ENCODE results near the gene PDGFA. TPM values are rescaled to one million over a fixed set of nuclear protein-coding genes. Genes with fewer than 3 reads are reported as not detected.

Gene PDGFA
- total RNA-seq, 2 donors from 2014 or later, result 175 to 219 TPM

DNA sequence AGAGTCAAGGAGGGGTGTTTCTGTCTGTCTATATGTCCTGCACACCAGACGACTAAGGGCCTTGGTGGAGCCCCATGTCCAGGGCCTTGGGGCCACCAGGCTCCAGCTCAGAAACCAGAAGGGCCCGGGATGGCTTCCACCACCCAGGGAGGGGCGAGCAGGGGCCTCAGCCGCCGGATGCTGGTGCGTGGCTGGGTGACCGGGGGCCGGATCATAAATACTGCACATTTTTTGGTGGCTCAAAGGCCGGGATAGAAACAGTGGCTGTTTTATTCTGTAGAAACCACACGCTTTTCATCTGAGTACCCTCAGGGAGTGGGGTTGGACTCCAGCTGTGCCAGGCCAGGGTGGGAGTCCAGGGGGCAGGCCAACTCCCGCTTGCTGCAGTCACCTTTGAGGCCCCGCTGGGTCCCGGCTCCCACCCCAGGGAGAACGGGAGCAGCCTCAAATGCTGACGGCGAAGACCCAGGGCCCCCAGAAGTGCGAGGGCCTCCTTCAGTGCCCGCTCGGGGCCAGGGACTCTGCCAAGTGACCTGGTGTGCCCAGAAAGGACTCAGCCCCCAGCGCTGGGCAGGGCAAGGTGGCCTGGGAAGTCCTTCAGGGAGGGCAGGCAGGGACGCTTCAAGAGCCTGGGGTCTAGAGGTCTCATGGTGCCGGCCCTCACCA is 28.2 kb downstream of the PDGFA start:
- H3K4me1 ChIP-seq (ENCODE audit: control insufficient read depth in 1 of 2, low read depth in 2 of 2), result peaks cover 2 to 11% of the 10 kb centered on the region in 2 donors
- H3K27ac ChIP-seq, result no peak overlapping the region
- no peaks in the 10 kb centered on the region for H3K27me3 ChIP-seq (replicated peaks; ENCODE audit: insufficient read depth)
- ATAC-seq (ENCODE audit: insufficient number of reproducible peaks, low FRiP score, low read depth) (no peak), DNase-seq (ENCODE audit: low spot score) (no peak)
- no peaks in the 10 kb centered on the region for H3K36me3 ChIP-seq
- TF ChIP-seq, protein P1, sequence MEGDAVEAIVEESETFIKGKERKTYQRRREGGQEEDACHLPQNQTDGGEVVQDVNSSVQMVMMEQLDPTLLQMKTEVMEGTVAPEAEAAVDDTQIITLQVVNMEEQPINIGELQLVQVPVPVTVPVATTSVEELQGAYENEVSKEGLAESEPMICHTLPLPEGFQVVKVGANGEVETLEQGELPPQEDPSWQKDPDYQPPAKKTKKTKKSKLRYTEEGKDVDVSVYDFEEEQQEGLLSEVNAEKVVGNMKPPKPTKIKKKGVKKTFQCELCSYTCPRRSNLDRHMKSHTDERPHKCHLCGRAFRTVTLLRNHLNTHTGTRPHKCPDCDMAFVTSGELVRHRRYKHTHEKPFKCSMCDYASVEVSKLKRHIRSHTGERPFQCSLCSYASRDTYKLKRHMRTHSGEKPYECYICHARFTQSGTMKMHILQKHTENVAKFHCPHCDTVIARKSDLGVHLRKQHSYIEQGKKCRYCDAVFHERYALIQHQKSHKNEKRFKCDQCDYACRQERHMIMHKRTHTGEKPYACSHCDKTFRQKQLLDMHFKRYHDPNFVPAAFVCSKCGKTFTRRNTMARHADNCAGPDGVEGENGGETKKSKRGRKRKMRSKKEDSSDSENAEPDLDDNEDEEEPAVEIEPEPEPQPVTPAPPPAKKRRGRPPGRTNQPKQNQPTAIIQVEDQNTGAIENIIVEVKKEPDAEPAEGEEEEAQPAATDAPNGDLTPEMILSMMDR (IDR thresholded peaks at IDR 0.05), result no peak
- no peak overlapping the region for H3K4me3 ChIP-seq
- H3K9me3 ChIP-seq, result no peaks in the 10 kb centered on the region

DNA sequence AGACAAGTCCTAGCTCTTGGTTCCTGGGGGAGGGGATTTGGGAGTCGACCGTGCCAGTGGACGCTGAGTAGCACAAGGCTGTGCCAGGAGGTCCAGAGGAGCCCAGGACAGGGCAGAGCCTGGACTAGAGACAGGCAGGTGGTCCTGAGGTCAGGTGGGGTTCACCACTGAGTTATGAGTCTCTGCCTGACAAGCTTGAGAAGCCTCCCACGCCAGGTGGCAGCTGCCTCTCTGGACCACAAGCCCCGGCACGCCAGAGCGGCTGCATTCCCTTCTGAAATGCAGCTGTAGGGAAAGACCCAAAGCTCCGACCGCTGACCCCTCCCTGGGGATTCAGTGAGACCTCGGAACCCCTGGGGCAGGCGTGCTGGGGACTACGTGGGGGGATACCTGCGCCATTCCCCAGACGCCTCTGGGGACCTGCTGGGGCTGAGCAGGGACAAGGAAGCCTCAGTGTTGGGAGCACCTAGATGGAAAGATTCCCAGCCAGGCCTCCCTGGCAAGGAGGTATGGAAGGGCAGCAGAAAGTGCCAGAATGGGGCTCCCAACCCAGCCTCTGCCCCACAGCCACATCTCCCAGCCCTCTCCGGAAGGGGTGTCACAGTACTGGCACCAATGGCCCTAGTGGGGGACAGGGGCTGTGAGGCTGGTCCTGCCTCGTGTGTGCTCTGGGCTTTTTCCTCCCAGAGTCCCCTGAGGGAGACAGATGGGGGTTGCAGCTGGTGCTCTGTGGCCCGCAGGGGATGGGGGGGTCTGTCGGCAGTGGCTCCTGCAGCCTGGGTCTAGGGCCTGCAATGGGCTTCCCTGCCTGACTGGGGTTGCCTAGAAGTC is 29.0 kb downstream of the PDGFA start:
- DNase-seq (ENCODE audit: low spot score), result no peak
- Histone ChIP-seq H3K4me3 (no peak overlapping the region), H3K27ac (no peak overlapping the region), H3K9me3 (no peaks in the 10 kb centered on the region), H3K27me3 (replicated peaks; ENCODE audit: insufficient read depth) (no peaks in the 10 kb centered on the region), H3K4me1 (ENCODE audit: control insufficient read depth in 1 of 2, low read depth in 2 of 2) (peaks cover 2 to 11% of the 10 kb centered on the region in 2 donors), H3K36me3 (no peaks in the 10 kb centered on the region)
- TF ChIP-seq, protein P1 (IDR thresholded peaks at IDR 0.05), result no peak
- no peak for ATAC-seq (ENCODE audit: insufficient number of reproducible peaks, low FRiP score, low read depth)

DNA sequence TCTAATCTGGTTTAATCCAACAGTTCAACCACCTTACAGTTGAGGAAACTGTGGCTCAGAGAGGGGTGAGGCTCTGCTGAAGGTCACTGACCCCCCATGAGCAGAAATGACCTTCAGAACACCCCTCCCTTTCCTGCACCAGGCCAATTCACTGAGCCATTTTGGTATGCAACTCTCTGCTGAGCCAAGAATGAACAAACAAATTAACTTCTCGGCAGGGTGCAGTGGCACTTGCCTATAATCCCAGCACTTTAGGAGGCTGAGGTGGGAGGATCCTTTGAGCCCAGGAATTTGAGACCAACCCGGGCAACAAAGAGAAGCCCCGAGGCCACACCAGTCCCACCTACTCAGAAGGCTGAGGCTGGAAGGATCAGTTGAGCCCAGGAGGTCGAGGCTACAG is 29.8 kb downstream of the PDGFA start:
- ATAC-seq (ENCODE audit: insufficient number of reproducible peaks, low FRiP score, low read depth), result no peak
- H3K27ac ChIP-seq, result no peak overlapping the region
- H3K4me3 ChIP-seq, result no peak overlapping the region
- TF ChIP-seq, protein P1 (IDR thresholded peaks at IDR 0.05), result no peak
- DNase-seq (ENCODE audit: low spot score), result no peak
- H3K36me3 ChIP-seq, result no peaks in the 10 kb centered on the region
- H3K4me1 ChIP-seq (ENCODE audit: control insufficient read depth in 1 of 2, low read depth in 2 of 2), result peaks cover 2 to 11% of the 10 kb centered on the region in 2 donors
- no peaks in the 10 kb centered on the region for H3K9me3 ChIP-seq
- no peaks in the 10 kb centered on the region for H3K27me3 ChIP-seq (replicated peaks; ENCODE audit: insufficient read depth)

DNA sequence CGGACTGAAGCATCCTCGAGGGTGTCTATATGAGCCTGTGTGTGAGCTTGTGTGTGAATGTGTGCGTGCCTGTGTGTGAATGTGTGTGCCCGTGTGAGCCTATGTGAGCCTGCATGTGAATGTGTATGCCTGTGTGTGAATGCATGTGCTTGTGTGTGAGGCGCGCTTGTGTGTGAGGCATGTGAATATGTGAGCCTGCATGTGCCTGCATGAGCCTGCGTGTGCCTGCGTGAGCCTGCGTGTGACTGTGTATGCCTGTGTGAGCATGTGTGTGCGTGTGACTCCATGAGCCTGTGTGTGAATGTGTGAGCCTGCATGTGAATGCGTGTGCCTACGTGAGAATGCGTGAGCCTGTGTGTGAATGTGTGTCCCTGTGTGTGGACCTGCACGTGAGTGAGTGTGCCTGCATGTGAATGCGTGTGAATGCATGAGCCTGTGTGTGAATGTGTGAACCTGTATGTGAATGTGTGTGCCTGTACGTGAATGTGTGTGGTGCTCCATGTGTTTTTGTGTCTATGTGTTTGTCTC is 33.4 kb downstream of the PDGFA start:
- Histone ChIP-seq H3K36me3 (no peaks in the 10 kb centered on the region), H3K9me3 (no peaks in the 10 kb centered on the region), H3K4me1 (ENCODE audit: control insufficient read depth in 1 of 2, low read depth in 2 of 2) (peaks cover 2 to 11% of the 10 kb centered on the region in 2 donors), H3K27me3 (replicated peaks; ENCODE audit: insufficient read depth) (no peaks in the 10 kb centered on the region), H3K27ac (no peak overlapping the region), H3K4me3 (no peak overlapping the region)
- ATAC-seq (ENCODE audit: insufficient number of reproducible peaks, low FRiP score, low read depth) (no peak), DNase-seq (ENCODE audit: low spot score) (no peak)
- TF ChIP-seq, protein P1 (IDR thresholded peaks at IDR 0.05), result no peak
